Testis (tissue), 3 donors: ENCODE data around the gene SHISA8. TPM values are rescaled to one million over a fixed set of nuclear protein-coding genes. Genes with fewer than 3 reads are reported as not detected.
"Not testable (repeated sequence)": the region's sequence is repeated elsewhere in the genome, so short reads cannot be mapped to it uniquely, and the experiment has no call there.

Experiments used
- DNase-seq: peaks from one replicate; pipeline ENCODE4 v3.0.0-alpha.2; 2019
- H3K27ac ChIP-seq, 2 donors: fragments of 200-600 bp; sonication (generic); one replicate each; pipeline ENCODE4 v1.5.1; 2019
- H3K27me3 ChIP-seq: fragments of 200-600 bp; sonication (generic); one replicate; pipeline ENCODE4 v1.5.1; 2019
- H3K36me3 ChIP-seq: fragments of 200-600 bp; sonication (generic); one replicate; pipeline ENCODE4 v1.5.1; 2017; ENCODE audit warnings: low read depth; ENCODE audit errors: missing control alignments
- H3K4me1 ChIP-seq: fragments of 200-600 bp; sonication (generic); one replicate; pipeline ENCODE4 v1.5.1; 2019
- H3K4me3 ChIP-seq, 2 donors: fragments of 200-600 bp; sonication (generic); one replicate each; pipeline ENCODE4 v1.5.1; 2017 to 2019
- H3K9me3 ChIP-seq: fragments of 200-600 bp; sonication (generic); one replicate; pipeline ENCODE4 v1.5.1; 2017
- CTCF ChIP-seq, 3 experiments: fragments of 450-650 bp in 2 of 3; fragments of 200-600 bp in 1 of 3; sonication (generic) in 1 of 3; IDR thresholded peaks; one replicate each; pipeline ENCODE4 v1.5.1; 2016 to 2019; ENCODE audit warnings: antibody characterized with exemption in 3 of 3, mild to moderate bottlenecking in 2 of 3, moderate library complexity in 1 of 3
- POLR2A ChIP-seq: fragments of 450-650 bp; IDR thresholded peaks from one replicate; pipeline ENCODE4 v1.6.1; 2017; ENCODE audit warnings: antibody characterized with exemption, mild to moderate bottlenecking, moderate library complexity
- WGBS, 2 donors: methylation state at CpG; one replicate each; pipeline ENCODE4 v1.1.5; 2018; 5-methylcytosine and 5-hydroxymethylcytosine counted together
- intact Hi-C: fragments of 100-400 bp; cut with DNase I; formaldehyde crosslinking; loops from one replicate; pipeline ENCODE4 v1.15.1; 2023; ENCODE audit warnings: low total_unique reads
- polyA plus RNA-seq: library from polyadenylated mRNA; stranded (reverse); fragments of 350-450 nt; fragmentation: Illumina TruSeq; extraction: RNeasy Lipid Tissue Mini Kit (QIAGEN cat#74804); gene quantifications from one replicate; pipeline ENCODE4 v1.2.3, GENCODE V29; 2014; ENCODE audit warnings: low read depth, low replicate concordance; ENCODE audit not compliant: insufficient read depth
- total RNA-seq, 2 donors: library from RNA; depleted of rRNA; stranded (reverse); fragments of >200 nt; gene quantifications; one replicate each; pipeline ENCODE4 v1.2.3, GENCODE V29; 2016

Gene SHISA8
- total and polyA plus RNA-seq, 3 donors from 2014 or later, result 1.3 to 1.4 TPM; not detected in 1

DNA sequence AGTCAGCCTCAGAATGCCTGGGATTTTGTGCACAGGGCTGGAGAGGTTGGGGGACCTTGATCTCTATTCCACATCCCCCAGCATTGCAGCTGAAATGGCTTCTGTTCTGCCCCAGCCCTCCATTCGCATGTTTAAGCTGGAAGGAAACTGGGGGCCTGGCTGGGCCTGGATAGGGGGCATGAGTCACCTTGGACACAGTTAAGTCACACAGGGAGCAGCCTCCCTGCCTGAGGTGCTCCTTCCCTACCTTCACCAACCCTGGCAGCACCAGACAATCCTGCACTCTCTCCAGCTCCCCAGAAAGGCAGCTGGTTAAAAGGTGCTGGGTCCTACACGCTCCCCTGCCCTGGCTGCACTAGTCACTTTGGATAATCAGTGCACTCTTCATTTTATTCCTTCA, 37.8 kb upstream of the SHISA8 start:
- no peak overlapping the region for H3K27ac ChIP-seq
- TF ChIP-seq CTCF (IDR thresholded peaks at IDR 0.05) (no peak), POLR2A (no peak)
- no peaks in the 10 kb centered on the region for H3K36me3 ChIP-seq
- no peak overlapping the region for H3K4me3 ChIP-seq
- DNase-seq, result no peak
- H3K4me1 ChIP-seq, result no peaks in the 10 kb centered on the region
- intact Hi-C loops, result no loop called here
- 89 to 94% methylated on average over 1 to 2 of the region's 2 CpGs for WGBS, 2 donors
- no peaks in the 10 kb centered on the region for H3K9me3 ChIP-seq
- no peaks in the 10 kb centered on the region for H3K27me3 ChIP-seq

- 67 to 83% methylated on average over 8 to 14 of the region's 16 CpGs for WGBS, 2 donors
- Histone ChIP-seq H3K4me1 (no peaks in the 10 kb centered on the region), H3K4me3 (no peak within 1 kb of the TSS), H3K27me3 (no peaks in the 10 kb centered on the region), H3K27ac (no peak within 1 kb of the TSS), H3K9me3 (no peaks in the 10 kb centered on the region), H3K36me3 (no peaks in the 10 kb centered on the region)
- peak; percentile 43 for DNase-seq
- intact Hi-C loops, result no loop called here
- TF ChIP-seq POLR2A (no peak), CTCF (IDR thresholded peaks at IDR 0.05) (no peak)
Observed at GRCh38 chr22:41951898-41952474, 37.1 kb upstream of the SHISA8 start, which contains the start of gene SMIM45. Gene SMIM45 (plus strand): TSS chr22:41952150.

- WGBS, 2 donors, result 88 to 94% methylated on average over 7 of the region's 7 CpGs
Observed at GRCh38 chr22:41949297-41949965, 34.6 kb upstream of the SHISA8 start.

GRCh38 chr22:41948928-41949296, 34.0 kb upstream of the SHISA8 start:
- H3K9me3 ChIP-seq, H3K4me1 ChIP-seq, H3K4me3 ChIP-seq, H3K27ac ChIP-seq, H3K36me3 ChIP-seq, H3K27me3 ChIP-seq, intact Hi-C loops, DNase-seq: not testable (repeated sequence)
- 88% methylated on average over 8 of the region's 8 CpGs for whole genome bisulfite sequencing, 2 donors

More at GRCh38 chr22:41949297-41949965, 34.6 kb upstream of the SHISA8 start:
- no peak for DNase-seq
- Histone ChIP-seq H3K4me1 (peaks cover 5% of the 10 kb centered on the region), H3K27ac (no peak overlapping the region), H3K27me3 (no peaks in the 10 kb centered on the region), H3K36me3 (no peaks in the 10 kb centered on the region), H3K4me3 (no peak overlapping the region), H3K9me3 (no peaks in the 10 kb centered on the region)
- intact Hi-C loops, result no loop called here
- TF ChIP-seq CTCF (IDR thresholded peaks at IDR 0.05) (no peak), POLR2A (no peak)

DNA sequence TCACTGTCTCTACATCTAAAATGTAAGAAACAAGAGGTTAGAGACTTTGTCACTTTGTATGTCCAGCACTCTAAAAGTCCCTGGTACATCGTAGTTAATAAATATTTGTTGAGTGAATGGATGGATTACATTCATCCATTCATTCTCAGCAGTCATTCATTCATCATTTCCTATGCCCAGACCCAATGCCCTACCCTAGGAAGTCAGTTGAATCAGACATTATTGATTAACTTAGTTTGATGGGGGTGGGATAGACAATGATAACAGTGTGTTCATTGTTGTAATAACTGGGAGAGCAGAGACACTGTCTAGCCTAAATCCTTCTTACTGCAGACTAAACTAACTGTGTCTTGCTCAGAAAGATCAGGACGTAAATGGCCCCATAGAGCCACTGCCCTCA, 33.3 kb upstream of the SHISA8 start:
- H3K4me3 ChIP-seq, result no peak overlapping the region
- H3K9me3 ChIP-seq, result no peaks in the 10 kb centered on the region
- peaks cover 5% of the 10 kb centered on the region for H3K4me1 ChIP-seq
- no peak overlapping the region for H3K27ac ChIP-seq
- WGBS, 2 donors, result 88 to 95% methylated on average over 2 of the region's 2 CpGs
- DNase-seq, result no peak
- no peaks in the 10 kb centered on the region for H3K36me3 ChIP-seq
- intact Hi-C loops, result no loop called here
- no peak for TF ChIP-seq CTCF (IDR thresholded peaks at IDR 0.05)
- TF ChIP-seq POLR2A, result no peak
- H3K27me3 ChIP-seq, result no peaks in the 10 kb centered on the region
